Posterior vena cava (tissue), 2 donors: ENCODE measurements around the gene SORBS1. TPM values are rescaled to one million over a fixed set of nuclear protein-coding genes. Genes with fewer than 3 reads are reported as not detected.
A peak's percentile ranks its signal among the peaks of the same experiment; 100 is the strongest.

Experiments used
- DNase-seq: peaks from one replicate; pipeline ENCODE4 v3.0.0-alpha.2; 2020; ENCODE audit warnings: low spot score
- intact Hi-C, 2 donors: fragments of 100-400 bp; cut with DNase I; formaldehyde crosslinking; loops; one replicate each; pipeline versions ENCODE4 v1.14.1 to v1.14.2; 2022 to 2023
- long read RNA-seq, 2 donors: library from polyadenylated mRNA; unstranded; transcript quantifications; one replicate each; pipeline ENCODE4 v2.0.0, GENCODE V29; 2020 to 2021
- total RNA-seq, 2 donors: library from RNA; stranded (reverse); fragmentation: NEBNext Ultra II Directional; extraction: Animal tissue kit (Norgen Biotek cat#: 25700); gene quantifications; one replicate each; pipeline ENCODE4 v1.2.1, GENCODE V29; 2021
- donor health status: DM: yes; HTN: yes; CAD: no.
- donor health status: DM: yes; HTN: yes; CAD: no.

The SORBS1 gene
- total RNA-seq = 1,000 to 10,000 TPM; 1,013 to 1,390 TPM
- long read RNA-seq, donor 1, partial matches to known transcripts = 60 of 280 reads
- long read RNA-seq, donor 1, other reads (novel, unspliced or antisense) = 219 of 280 reads
- long read RNA-seq, donor 2, partial matches to known transcripts = 25 of 200 reads
- long read RNA-seq, donor 2, other reads (novel, unspliced or antisense) = 174 of 200 reads

- DNase-seq = peak; percentile 98
- intact Hi-C loops = no loop called here
These were observed at the start of gene SORBS1 for GRCh38 chr10:95561177-95561863. Gene SORBS1 (minus strand): TSS chr10:95561371. CDS start chr10:95441135, 120,236 bp downstream.

GRCh38 chr10:95610727-95611126 is 49.6 kb upstream of the SORBS1 start:
- intact Hi-C loops = no loop called here
- no peak for DNase-seq

GRCh38 chr10:95606922-95607321 is 45.8 kb upstream of the SORBS1 start:
- intact Hi-C loops = loop anchor here (10.0 kb wide), 2 partner anchors 102 to 162 kb away; no protein-coding TSS in a partner anchor
- DNase-seq = no peak

GRCh38 chr10:95605163-95605562 is 44.0 kb upstream of the SORBS1 start:
- intact Hi-C loops = loop anchor here (2.0 to 10.0 kb wide), 3 partner anchors 100 to 176 kb away; no protein-coding TSS in a partner anchor
- DNase-seq = no peak

GRCh38 chr10:95604630-95605029 is 43.5 kb upstream of the SORBS1 start:
- intact Hi-C loops = loop anchor here (2.0 to 10.0 kb wide), 4 partner anchors 100 to 227 kb away; no protein-coding TSS in a partner anchor
- no peak for DNase-seq

- no peak for DNase-seq
- intact Hi-C loops = loop anchor here (5.0 to 10.0 kb wide), 3 partner anchors 98 to 225 kb away; no protein-coding TSS in a partner anchor
These were observed 41.2 kb upstream of the SORBS1 start for GRCh38 chr10:95602382-95602781.

GRCh38 chr10:95601116-95601719 is 40.0 kb upstream of the SORBS1 start:
- DNase-seq = peak; percentile 89
- intact Hi-C loops = loop anchor here (5.0 to 10.0 kb wide), 3 partner anchors 96 to 224 kb away; no protein-coding TSS in a partner anchor

GRCh38 chr10:95600158-95600557 is 39.0 kb upstream of the SORBS1 start:
- DNase-seq = no peak
- intact Hi-C loops = loop anchor here (5.0 to 10.0 kb wide), 3 partner anchors 95 to 223 kb away; no protein-coding TSS in a partner anchor

- no peak for DNase-seq
- intact Hi-C loops = no loop called here
These were observed 36.6 kb upstream of the SORBS1 start for GRCh38 chr10:95597788-95598187.

GRCh38 chr10:95588025-95588424 is 26.9 kb upstream of the SORBS1 start:
- intact Hi-C loops = no loop called here
- DNase-seq = no peak

- intact Hi-C loops = no loop called here
- DNase-seq = no peak
These were observed 18.8 kb upstream of the SORBS1 start for GRCh38 chr10:95579835-95580535.

GRCh38 chr10:95579292-95579691 is 18.1 kb upstream of the SORBS1 start:
- intact Hi-C loops = no loop called here
- DNase-seq = no peak

GRCh38 chr10:95578619-95579018 is 17.4 kb upstream of the SORBS1 start:
- no peak for DNase-seq
- intact Hi-C loops = no loop called here

GRCh38 chr10:95574649-95575365 is 13.6 kb upstream of the SORBS1 start:
- no peak for DNase-seq
- intact Hi-C loops = no loop called here

GRCh38 chr10:95573964-95574604 is 12.9 kb upstream of the SORBS1 start:
- DNase-seq = no peak
- intact Hi-C loops = no loop called here

GRCh38 chr10:95573527-95573926 is 12.4 kb upstream of the SORBS1 start:
- intact Hi-C loops = no loop called here
- DNase-seq = no peak

GRCh38 chr10:95572131-95572820 is 11.1 kb upstream of the SORBS1 start:
- intact Hi-C loops = no loop called here
- DNase-seq = no peak

- intact Hi-C loops = no loop called here
- no peak for DNase-seq
These were observed 10.2 kb upstream of the SORBS1 start for GRCh38 chr10:95571390-95571789.
